ENCODE results near the gene DNAAF1. TPM values are rescaled to one million over a fixed set of nuclear protein-coding genes. Genes with fewer than 3 reads are reported as not detected.

DNAAF1 gene
- total RNA-seq, 1 donor from 2014 or later = not detected

- TF ChIP-seq, protein P1, sequence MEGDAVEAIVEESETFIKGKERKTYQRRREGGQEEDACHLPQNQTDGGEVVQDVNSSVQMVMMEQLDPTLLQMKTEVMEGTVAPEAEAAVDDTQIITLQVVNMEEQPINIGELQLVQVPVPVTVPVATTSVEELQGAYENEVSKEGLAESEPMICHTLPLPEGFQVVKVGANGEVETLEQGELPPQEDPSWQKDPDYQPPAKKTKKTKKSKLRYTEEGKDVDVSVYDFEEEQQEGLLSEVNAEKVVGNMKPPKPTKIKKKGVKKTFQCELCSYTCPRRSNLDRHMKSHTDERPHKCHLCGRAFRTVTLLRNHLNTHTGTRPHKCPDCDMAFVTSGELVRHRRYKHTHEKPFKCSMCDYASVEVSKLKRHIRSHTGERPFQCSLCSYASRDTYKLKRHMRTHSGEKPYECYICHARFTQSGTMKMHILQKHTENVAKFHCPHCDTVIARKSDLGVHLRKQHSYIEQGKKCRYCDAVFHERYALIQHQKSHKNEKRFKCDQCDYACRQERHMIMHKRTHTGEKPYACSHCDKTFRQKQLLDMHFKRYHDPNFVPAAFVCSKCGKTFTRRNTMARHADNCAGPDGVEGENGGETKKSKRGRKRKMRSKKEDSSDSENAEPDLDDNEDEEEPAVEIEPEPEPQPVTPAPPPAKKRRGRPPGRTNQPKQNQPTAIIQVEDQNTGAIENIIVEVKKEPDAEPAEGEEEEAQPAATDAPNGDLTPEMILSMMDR (IDR thresholded peaks at IDR 0.05; ENCODE audit: insufficient read depth, low read length, poor library complexity, severe bottlenecking) = no peak
- Histone ChIP-seq H3K27me3 (ENCODE audit: control insufficient read depth, insufficient read depth, low read length) (no peaks in the 10 kb centered on the region), H3K4me3 (ENCODE audit: low read depth, low read length) (no peak overlapping the region), H3K36me3 (ENCODE audit: control insufficient read depth, insufficient read depth, low read length) (no peaks in the 10 kb centered on the region)
- peak; percentile 32 for DNase-seq (ENCODE audit: low read depth)
Observed at GRCh38 chr16:84177741-84178073, 32.6 kb downstream of the DNAAF1 start.

GRCh38 chr16:84178146-84178765 is 33.1 kb downstream of the DNAAF1 start:
- Histone ChIP-seq H3K36me3 (ENCODE audit: control insufficient read depth, insufficient read depth, low read length) (no peaks in the 10 kb centered on the region), H3K27me3 (ENCODE audit: control insufficient read depth, insufficient read depth, low read length) (no peaks in the 10 kb centered on the region), H3K4me3 (ENCODE audit: low read depth, low read length) (no peak overlapping the region)
- DNase-seq (ENCODE audit: low read depth) = no peak
- TF ChIP-seq, protein P1 (IDR thresholded peaks at IDR 0.05; ENCODE audit: insufficient read depth, low read length, poor library complexity, severe bottlenecking) = no peak

GRCh38 chr16:84178892-84179611 is 33.9 kb downstream of the DNAAF1 start:
- TF ChIP-seq, protein P1 (IDR thresholded peaks at IDR 0.05; ENCODE audit: insufficient read depth, low read length, poor library complexity, severe bottlenecking) = no peak
- H3K36me3 ChIP-seq (ENCODE audit: control insufficient read depth, insufficient read depth, low read length) = peaks cover under 1% of the 10 kb centered on the region

DNA sequence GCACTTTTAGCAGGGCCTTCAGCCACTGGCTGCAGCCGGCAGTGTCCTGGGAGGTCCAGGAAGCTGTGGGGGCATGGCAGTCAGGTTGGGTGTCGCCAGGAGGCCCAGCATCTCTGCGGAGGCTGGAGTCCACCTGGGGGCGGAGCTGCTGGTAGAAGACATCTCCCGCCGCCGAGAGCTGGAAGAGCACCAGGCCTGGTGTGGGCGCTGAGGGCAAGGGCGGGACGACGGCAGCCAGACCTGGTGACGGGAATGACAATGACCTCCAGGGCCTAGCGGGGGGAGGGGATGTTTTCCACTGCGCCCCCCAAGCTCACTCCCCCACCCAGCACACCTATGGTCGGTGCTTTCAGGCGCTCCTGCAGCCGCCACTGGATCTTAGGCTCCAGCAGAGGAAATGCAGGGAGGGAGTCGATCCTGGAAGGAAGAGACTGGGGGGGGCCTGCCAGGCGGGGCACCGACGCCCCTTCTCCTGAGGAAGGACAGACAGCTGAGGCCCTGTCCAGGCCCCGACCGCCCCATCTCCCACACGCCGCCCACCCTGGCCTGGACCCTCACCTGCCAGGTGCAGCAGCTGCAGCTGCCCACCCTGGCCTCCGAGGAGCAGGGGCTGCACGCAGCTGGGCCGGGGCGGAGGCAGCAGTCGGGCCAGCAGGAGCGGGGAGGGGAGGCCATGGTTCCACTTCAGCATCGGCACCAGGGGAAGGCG is 34.7 kb downstream of the DNAAF1 start:
- H3K27me3 ChIP-seq (ENCODE audit: control insufficient read depth, insufficient read depth, low read length) = no peaks in the 10 kb centered on the region
- TF ChIP-seq, protein P1 (IDR thresholded peaks at IDR 0.05; ENCODE audit: insufficient read depth, low read length, poor library complexity, severe bottlenecking) = no peak
- no peak overlapping the region for H3K4me3 ChIP-seq (ENCODE audit: low read depth, low read length)
- no peak for DNase-seq (ENCODE audit: low read depth)
- peaks cover 2% of the 10 kb centered on the region for H3K36me3 ChIP-seq (ENCODE audit: control insufficient read depth, insufficient read depth, low read length)

More at GRCh38 chr16:84178892-84179611, 33.9 kb downstream of the DNAAF1 start:
- Histone ChIP-seq H3K4me3 (ENCODE audit: low read depth, low read length) (no peak overlapping the region), H3K27me3 (ENCODE audit: control insufficient read depth, insufficient read depth, low read length) (no peaks in the 10 kb centered on the region)
- no peak for DNase-seq (ENCODE audit: low read depth)

DNA sequence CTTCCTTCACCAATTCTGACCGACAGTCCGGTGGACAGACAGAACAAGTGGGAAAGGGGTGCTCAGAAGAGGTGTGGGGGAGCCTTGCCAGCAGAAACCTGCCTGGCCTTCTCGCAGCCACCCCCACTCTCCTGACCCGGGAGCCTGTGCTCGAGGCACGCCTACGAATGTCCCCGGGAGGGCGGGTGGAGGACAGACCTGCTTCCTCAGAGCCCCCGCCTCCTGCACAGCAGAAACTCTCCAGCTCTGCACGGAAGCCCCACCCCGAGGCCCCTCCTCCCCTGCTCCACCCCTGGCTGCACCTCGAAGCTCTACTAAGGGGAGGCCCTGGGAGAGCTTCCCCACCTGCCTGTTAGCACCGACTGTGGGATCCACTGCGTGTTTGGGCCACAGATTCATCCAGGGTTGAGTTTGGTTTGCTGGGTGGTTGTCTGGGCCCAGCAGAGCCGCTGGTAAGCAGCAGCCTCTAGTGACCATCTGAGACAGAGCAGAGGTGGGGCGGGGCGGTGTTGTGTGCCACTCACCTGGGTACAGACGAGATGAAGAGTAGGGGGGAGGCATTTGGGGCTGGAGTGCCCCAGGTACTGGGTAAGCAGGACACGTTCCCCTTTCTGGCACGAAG is 35.5 kb downstream of the DNAAF1 start:
- Histone ChIP-seq H3K36me3 (ENCODE audit: control insufficient read depth, insufficient read depth, low read length) (peaks cover 2% of the 10 kb centered on the region), H3K4me3 (ENCODE audit: low read depth, low read length) (no peak overlapping the region)
- TF ChIP-seq, protein P1 (IDR thresholded peaks at IDR 0.05; ENCODE audit: insufficient read depth, low read length, poor library complexity, severe bottlenecking) = no peak

More for the DNA sequence above, 35.5 kb downstream of the DNAAF1 start:
- H3K27me3 ChIP-seq (ENCODE audit: control insufficient read depth, insufficient read depth, low read length) = no peaks in the 10 kb centered on the region
- DNase-seq (ENCODE audit: low read depth) = no peak
